NB4 (cell line): ENCODE data around the gene TSPAN15.

Experiments
- CTCF ChIP-seq: IDR thresholded peaks from one replicate; pipeline ENCODE4 v1.5.1; 2012; ENCODE audit warnings: low read depth, low read length
- MAX ChIP-seq: IDR thresholded peaks from 2 replicates; pipeline ENCODE4 v1.6.1; 2011; ENCODE audit warnings: low read depth, low read length
- MYC ChIP-seq: IDR thresholded peaks from 2 replicates; pipeline ENCODE4 v1.6.1; 2011; ENCODE audit warnings: low read depth, low read length
- POLR2A ChIP-seq: IDR thresholded peaks from 2 replicates; pipeline ENCODE4 v1.6.1; 2011; ENCODE audit warnings: mild to moderate bottlenecking; ENCODE audit not compliant: insufficient read length; ENCODE audit errors: extremely low read depth

DNA sequence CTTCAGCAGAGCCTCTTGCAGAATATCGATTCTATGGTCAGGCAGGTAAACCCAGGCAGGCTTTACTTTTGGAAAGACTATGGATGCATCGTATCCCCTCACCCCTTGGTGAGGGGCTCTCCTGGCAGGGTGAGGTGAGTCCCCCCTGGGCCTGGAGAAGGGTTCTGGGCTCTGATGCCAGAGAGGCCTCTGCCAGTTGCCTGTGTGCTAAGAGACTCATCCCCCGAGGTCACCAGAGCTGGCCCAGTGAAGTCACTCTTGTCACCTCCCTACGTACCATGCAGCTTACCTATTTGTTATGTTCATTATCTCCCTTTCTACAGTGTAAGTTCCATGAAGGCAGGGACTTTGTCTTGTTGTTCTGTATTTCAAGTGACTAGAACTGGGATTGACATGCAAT, 51.3 kb downstream of the TSPAN15 start:
- no peak for TF ChIP-seq CTCF
- no peak for TF ChIP-seq MYC
- TF ChIP-seq MAX, result no peak
- no peak for TF ChIP-seq POLR2A
